Activated gamma-delta T cell treated with anti-CD3 and anti-CD28 coated beads, Interleukin-2, amount 50 U/mL, for 16 hours (primary cell): ENCODE measurements around the gene LRRC8E.

Source experiments
- DNase-seq: peaks from one replicate; pipeline ENCODE4 v3.0.0-alpha.2; 2020; ENCODE audit warnings: low read depth

LRRC8E gene

GRCh38 chr19:7932276-7932929 lies 44.1 kb downstream of the LRRC8E start:
- DNase-seq: no peak

GRCh38 chr19:7932930-7933300 lies 44.6 kb downstream of the LRRC8E start:
- DNase-seq: no peak

GRCh38 chr19:7933411-7933810 lies 45.1 kb downstream of the LRRC8E start:
- DNase-seq: no peak

- DNase-seq: no peak
Observed at GRCh38 chr19:7933828-7934725, 45.8 kb downstream of the LRRC8E start.

- DNase-seq: no peak
Observed at GRCh38 chr19:7934766-7935165, 46.5 kb downstream of the LRRC8E start.

- no peak for DNase-seq
Observed at GRCh38 chr19:7940841-7941240, 52.5 kb downstream of the LRRC8E start.

- no peak for DNase-seq
Observed at GRCh38 chr19:7941895-7942596, 53.7 kb downstream of the LRRC8E start.

- DNase-seq: no peak
Observed at GRCh38 chr19:7942981-7943443, 54.7 kb downstream of the LRRC8E start.

GRCh38 chr19:7943444-7944176 lies 55.3 kb downstream of the LRRC8E start, which contains the start of gene TIMM44:
Gene TIMM44 (minus strand): TSS chr19:7943666. CDS start chr19:7943651, 15 bp downstream.
- peak; percentile 98 for DNase-seq

GRCh38 chr19:7944177-7944761 lies 56.0 kb downstream of the LRRC8E start:
- DNase-seq: peak; percentile 80

GRCh38 chr19:7947939-7948338 lies 59.6 kb downstream of the LRRC8E start:
- DNase-seq: no peak
